Medulla oblongata (tissue), 1 donor: ENCODE measurements around the gene ERC2.

Experiments
- DNase-seq: peaks from one replicate; pipeline ENCODE4 v3.0.0-alpha.2; 2015; ENCODE audit errors: extremely low spot score

The ERC2 gene

GRCh38 chr3:55795746-55796145 lies 672.5 kb downstream of the ERC2 start:
- DNase-seq: no peak

GRCh38 chr3:55795296-55795695 lies 673.0 kb downstream of the ERC2 start:
- no peak for DNase-seq

DNA sequence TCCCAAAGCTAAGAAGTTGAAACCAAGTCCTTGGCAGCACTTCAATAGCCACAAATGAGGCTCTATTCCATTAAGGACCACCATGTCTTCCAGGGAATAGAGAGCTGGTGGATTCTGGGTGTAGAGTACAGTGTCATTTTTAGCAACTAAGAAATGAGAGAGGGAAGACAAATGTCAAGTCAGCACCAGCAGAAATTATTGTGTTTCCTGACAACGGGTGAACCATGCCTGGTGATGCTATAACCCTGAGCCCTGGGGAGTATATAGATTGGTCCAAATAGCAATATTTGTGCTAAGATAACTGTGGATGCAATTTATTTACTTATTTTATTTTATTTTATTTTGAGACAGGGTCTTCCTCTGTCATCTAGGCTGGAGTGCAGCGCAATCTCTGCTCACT lies 675.5 kb downstream of the ERC2 start:
- DNase-seq: no peak

- DNase-seq: no peak
Measured at GRCh38 chr3:55792009-55792408, 676.3 kb downstream of the ERC2 start.

DNA sequence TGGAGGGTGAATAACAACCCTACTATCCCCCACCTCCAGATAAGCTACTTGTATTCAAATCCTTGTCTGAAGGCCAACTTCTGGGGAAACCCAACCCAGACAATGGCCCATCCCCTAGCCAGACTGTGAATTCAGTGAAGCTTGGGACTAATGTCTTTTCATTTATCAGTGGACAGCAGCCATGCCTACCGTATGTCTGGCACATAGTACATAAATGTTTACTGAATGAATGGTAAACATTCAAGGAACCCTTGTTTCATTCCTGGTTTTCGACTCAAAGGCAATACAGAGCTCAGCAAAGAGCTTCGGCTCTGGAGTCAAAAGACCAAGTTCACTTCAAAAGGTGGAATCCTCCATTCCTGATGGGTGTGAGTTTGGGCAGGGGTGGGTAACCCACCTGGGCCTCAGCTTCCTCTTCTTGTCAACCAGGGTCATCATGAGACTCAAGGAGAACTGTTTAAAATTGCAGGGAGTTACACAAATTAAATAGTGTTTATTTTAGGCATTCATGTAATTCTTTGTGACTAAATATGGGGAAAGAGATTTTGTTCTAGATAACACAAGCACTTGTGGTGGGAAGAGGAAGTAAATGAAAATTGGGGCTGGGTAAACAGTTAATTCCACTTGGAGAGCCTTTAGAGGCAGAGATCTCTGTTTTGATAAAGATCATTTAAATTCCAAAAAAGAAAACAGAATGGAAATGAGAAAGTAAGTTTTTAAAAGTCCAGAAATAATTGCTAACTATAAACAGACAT lies 677.5 kb downstream of the ERC2 start:
- DNase-seq: no peak

- no peak for DNase-seq
Measured at GRCh38 chr3:55789516-55789915, 678.8 kb downstream of the ERC2 start.

DNA sequence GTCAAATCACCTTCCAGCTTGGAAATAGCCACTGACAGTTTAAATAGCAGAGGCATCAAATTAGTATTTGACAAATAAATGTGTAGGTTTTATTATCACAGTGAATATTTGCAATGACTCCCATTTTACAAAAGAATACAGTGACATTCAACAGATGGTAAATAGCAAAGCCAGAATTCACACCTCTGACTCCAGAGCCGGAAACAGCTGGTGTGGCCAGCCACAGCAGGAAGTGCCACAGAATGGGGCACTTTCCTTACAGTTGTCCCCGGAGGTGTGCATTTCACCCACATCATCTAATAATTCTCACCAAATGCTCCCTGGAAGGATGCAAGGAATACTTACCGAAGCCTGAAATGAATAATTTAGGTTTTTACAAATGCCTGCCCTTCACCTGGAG lies 685.5 kb downstream of the ERC2 start:
- DNase-seq: no peak

GRCh38 chr3:55782351-55782750 lies 685.9 kb downstream of the ERC2 start:
- DNase-seq: no peak

DNA sequence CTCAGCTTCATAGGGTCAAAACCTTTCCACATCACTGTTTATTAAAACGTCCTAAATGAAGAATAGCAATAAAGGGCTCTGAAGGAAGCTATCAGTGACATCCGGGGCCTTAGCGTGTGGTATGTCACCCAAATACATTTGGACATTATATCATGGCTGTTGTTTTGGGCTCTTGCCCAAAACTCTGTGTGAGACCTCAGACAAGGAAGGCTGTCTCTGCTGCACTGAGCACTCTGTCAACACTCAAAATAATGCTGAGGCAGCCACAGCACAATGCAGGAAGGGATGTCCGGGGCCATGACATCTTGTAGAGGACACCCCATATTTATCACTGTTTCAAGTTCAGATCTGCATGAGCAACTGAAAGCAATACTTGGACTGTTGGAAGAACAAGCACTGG lies 687.4 kb downstream of the ERC2 start:
- DNase-seq: no peak

- no peak for DNase-seq
Measured at GRCh38 chr3:55779543-55779942, 688.7 kb downstream of the ERC2 start.

- DNase-seq: no peak
Measured at GRCh38 chr3:55775366-55776154, 692.7 kb downstream of the ERC2 start.

DNA sequence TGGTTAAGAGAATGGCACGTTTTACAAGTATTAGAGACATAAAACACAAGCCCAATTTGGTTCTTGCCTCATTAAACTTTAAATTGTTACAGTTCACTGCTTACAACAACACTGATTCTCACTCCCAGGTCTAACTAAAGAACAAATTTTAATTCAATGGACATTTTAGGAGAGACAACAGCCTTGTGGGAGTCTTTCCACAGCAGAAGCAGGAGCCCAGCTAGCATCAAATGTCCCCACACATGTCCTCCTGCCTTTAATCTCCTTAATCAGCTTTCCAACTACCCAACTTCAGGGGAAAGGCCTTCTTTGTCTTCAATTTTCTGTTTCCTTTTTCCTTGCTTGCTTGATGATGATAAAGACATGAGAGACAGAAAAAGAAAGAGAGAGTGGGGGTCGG lies 693.4 kb downstream of the ERC2 start:
- DNase-seq: no peak

- no peak for DNase-seq
Measured at GRCh38 chr3:55771503-55771902, 696.8 kb downstream of the ERC2 start.

GRCh38 chr3:55770077-55770476 lies 698.2 kb downstream of the ERC2 start:
- no peak for DNase-seq

DNA sequence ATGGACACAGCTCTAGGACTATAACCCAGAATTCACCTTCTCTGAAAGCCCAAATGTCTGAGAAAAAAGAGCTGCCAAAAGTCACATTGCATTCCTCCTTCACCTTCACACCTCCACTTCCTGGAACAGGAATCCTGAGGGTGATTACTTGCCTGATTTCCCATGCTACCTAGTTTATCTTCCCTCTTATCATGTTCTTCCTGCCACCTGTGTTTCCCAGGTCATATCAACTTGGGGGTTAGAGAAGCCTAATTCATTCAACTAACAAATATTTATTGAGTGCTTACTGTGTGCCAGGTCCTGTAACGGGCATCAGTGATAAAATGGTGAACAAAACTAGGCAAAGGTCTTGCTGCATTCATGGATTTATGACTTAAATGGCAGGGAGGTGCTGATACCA lies 701.5 kb downstream of the ERC2 start:
- no peak for DNase-seq

GRCh38 chr3:55765906-55766701 lies 702.2 kb downstream of the ERC2 start:
- DNase-seq: peak; percentile 21

DNA sequence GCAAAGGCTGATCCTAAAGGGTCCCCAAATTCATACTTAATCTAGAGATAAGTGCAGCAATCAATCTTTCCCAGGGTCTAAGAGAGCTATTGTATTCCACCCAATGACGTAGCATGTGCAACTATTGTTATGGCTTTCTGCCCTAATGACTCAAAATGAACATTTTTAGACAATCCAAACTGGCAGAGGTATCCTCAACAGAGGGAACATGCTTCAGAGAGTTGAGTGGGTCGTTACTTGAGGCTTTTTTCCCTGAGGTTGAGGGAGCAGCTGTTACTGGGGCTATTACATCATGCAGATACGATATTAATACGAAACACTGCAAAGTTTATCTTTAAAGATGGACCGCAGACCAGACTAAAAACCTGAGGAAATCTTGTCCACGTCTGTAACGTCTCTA lies 702.9 kb downstream of the ERC2 start:
- no peak for DNase-seq

GRCh38 chr3:55756976-55757375 lies 711.3 kb downstream of the ERC2 start:
- DNase-seq: no peak

DNA sequence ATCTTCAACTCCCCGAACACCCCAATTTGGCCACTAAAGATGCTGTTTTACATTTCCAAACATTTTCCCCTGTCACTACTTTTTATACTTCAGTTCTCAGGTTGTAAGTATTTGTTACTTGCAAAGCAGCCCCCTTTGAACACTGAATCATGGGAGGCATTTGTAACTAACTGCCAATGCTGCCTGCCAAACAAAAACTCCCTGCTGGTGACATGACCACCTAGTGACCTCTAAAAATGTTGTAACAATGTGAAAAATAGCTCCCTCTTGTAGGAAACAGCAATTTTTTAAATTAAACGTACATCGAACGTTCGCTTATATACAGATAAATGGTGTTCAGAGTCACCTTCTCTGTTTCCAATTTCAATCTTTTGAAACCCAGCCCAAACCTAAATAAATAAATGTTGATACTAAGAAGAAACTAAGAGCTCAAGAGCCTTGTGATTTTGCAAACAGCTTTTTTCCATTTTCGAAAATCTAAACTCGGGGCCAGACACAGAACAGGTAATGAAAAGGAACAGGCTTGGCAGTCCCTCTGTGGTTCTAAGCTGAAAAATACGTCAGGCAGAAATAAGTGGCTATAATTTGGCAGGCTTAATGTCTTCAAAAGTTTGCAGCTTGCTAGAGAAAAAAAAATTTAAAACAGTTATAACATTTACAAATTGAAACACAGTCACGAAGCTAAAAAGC lies 712.6 kb downstream of the ERC2 start:
- peak; percentile 10 for DNase-seq

GRCh38 chr3:55752911-55753310 lies 715.4 kb downstream of the ERC2 start:
- DNase-seq: no peak

DNA sequence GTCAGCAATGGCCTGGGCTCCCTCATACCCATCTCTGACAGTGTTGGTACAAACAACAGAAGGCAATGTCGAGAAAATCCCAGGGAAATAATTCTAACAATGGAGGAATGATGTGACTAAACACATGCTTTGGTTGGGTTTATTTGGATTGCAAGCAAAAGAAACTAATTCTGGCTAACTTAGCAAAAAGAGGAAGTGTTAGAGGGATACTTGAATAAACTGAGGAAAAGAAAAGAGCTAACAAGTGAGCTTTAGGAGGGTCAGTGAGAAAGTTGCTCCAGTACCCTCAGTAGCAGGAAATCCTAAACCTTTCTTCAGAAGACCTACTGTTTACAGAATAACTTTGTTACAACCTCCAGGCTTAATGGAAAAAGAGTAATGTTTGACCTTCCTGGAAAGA lies 716.5 kb downstream of the ERC2 start:
- no peak for DNase-seq

- no peak for DNase-seq
Measured at GRCh38 chr3:55750525-55750924, 717.7 kb downstream of the ERC2 start.
